Activated naive CD4-positive, alpha-beta T cell treated with anti-CD3 and anti-CD28 coated beads for 36 hours (primary cell): ENCODE measurements around the gene EMC7. TPM values are rescaled to one million over a fixed set of nuclear protein-coding genes. Genes with fewer than 3 reads are reported as not detected.

Source experiments
- CTCF ChIA-PET: fragments of 350-600 bp; sonication (Branson Sonifier 250); formaldehyde crosslinking; loops from one replicate; lab custom pipeline; 2021; ENCODE audit warnings: antibody characterized with exemption; lab: Charles Lee
- DNase-seq: peaks from one replicate; pipeline ENCODE4 v3.0.0-alpha.2; 2020
- H3K27ac Mint-ChIP-seq: one replicate; pipeline ENCODE4 v1.8.0; 2021; ENCODE audit warnings: mild to moderate bottlenecking, mixed read lengths
- H3K27me3 Mint-ChIP-seq: one replicate; pipeline ENCODE4 v1.8.0; 2021; ENCODE audit warnings: low read depth, mixed read lengths
- H3K36me3 Mint-ChIP-seq: one replicate; pipeline ENCODE4 v1.8.0; 2021; ENCODE audit warnings: low read depth, mixed read lengths
- H3K4me1 Mint-ChIP-seq: one replicate; pipeline ENCODE4 v1.8.0; 2021; ENCODE audit warnings: low read depth, mixed read lengths
- H3K4me3 Mint-ChIP-seq: one replicate; pipeline ENCODE4 v1.8.0; 2021; ENCODE audit warnings: mild to moderate bottlenecking, moderate library complexity, mixed read lengths
- H3K9me3 Mint-ChIP-seq: one replicate; pipeline ENCODE4 v1.8.0; 2021; ENCODE audit warnings: mixed read lengths
- intact Hi-C: fragments of 100-400 bp; cut with micrococcal nuclease; formaldehyde crosslinking; loops from one replicate; pipeline ENCODE4 v1.15.1; 2023
- total RNA-seq, 2 experiments: library from RNA; stranded (reverse); gene quantifications; one replicate each; pipeline ENCODE4 v1.2.3, GENCODE V29; 2021

The EMC7 gene
- total RNA-seq, 2 experiments from 2014 or later = 51.8 to 56.2 TPM

DNA sequence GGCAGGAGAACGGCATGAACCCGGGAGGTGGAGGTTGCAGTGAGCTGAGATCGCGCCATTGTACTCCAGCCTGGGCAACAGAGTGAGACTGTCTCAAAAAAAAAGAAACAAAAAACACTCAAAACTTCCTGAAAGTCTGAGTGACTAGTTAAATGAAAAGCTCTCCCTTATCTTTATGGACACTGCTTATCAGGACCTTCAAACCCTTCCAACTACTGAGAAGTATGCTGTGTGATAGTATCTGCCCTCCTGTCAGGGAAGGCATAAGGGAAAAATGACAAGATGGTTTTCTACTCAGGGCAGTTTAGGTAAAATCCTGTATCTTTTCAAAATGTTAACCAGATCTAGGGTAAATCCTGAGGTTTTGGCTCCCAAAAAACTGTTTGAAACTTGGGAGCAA, 21.8 kb downstream of the EMC7 start:
- no peak for DNase-seq
- H3K9me3 Mint-ChIP-seq = no peaks in the 10 kb centered on the region
- H3K27ac Mint-ChIP-seq = no peak overlapping the region
- CTCF ChIA-PET = no interaction called here
- no peaks in the 10 kb centered on the region for H3K27me3 Mint-ChIP-seq
- intact Hi-C loops = no loop called here
- no peaks in the 10 kb centered on the region for H3K4me1 Mint-ChIP-seq
- H3K4me3 Mint-ChIP-seq = no peak overlapping the region
- H3K36me3 Mint-ChIP-seq = peaks cover 4% of the 10 kb centered on the region

DNA sequence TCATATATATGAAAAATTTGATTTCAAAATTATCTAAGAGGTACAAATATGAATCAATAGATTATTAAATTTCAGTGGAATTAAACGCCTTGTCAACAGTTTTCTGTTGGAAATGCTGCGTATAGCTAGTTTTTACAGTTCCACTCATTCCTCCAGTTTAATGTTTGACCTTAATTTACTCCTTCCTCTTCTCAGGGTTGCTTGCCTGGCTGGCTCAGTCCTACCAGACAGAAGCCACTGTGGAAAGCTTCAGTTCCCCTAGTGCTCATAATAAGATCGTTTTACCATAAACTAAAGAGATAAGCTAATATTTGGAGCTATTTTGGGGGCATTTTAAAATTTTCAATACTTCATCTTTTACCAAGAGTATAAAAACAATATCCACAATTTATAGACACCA, 22.8 kb downstream of the EMC7 start:
- no peaks in the 10 kb centered on the region for H3K27me3 Mint-ChIP-seq
- H3K4me1 Mint-ChIP-seq = no peaks in the 10 kb centered on the region
- CTCF ChIA-PET = interaction anchor here (0.7 to 0.9 kb wide), 2 partner anchors 16 to 27 kb away, joined by 3 read pairs; no protein-coding TSS in a partner anchor
- no peak overlapping the region for H3K4me3 Mint-ChIP-seq
- DNase-seq = no peak
- no peaks in the 10 kb centered on the region for H3K9me3 Mint-ChIP-seq
- H3K36me3 Mint-ChIP-seq = peaks cover 4% of the 10 kb centered on the region
- intact Hi-C loops = no loop called here
- H3K27ac Mint-ChIP-seq = no peak overlapping the region

DNA sequence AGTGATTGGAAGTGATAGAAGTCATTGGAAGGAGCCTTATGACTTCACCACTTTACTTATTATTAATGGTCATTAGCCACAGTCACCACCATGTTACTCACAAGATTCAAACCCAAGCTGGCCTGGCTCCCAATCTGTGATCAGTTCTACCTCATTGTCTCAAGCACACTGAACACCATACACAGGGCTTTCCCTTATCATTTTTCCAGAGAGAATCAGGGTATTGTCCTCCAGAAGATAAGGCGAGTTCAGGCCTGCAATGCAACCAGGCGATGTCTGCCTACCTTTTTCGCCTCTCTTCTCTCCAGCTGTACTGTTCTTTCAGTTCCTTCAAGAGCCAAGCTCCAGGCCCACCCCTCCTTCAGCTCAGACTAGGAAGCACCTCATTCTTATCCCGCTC, 24.9 kb downstream of the EMC7 start:
- H3K27ac Mint-ChIP-seq = no peak overlapping the region
- no peak for DNase-seq

DNA sequence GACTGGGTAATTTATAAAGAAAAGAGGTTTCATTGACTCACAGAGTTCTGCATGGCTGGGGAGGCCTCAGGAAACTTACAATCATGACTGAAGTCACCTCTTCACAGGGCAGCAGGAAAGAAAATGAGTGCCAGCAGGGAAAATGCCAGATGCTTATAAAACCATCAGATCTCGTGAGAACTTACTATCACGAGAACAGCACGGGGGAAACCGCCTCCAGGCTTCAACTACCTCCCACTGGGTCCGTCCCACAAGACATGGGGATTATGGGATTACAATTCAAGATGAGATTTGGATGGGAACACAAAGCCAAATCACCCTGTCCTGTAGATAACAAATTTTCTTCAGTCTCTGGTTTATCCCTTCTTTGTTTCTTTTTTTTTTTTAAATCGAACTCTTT, 31.7 kb downstream of the EMC7 start:
- no peak overlapping the region for H3K4me3 Mint-ChIP-seq
- H3K27me3 Mint-ChIP-seq = no peaks in the 10 kb centered on the region
- no peaks in the 10 kb centered on the region for H3K4me1 Mint-ChIP-seq
- DNase-seq = no peak
- H3K27ac Mint-ChIP-seq = no peak overlapping the region
- H3K36me3 Mint-ChIP-seq = no peaks in the 10 kb centered on the region
- intact Hi-C loops = no loop called here
- H3K9me3 Mint-ChIP-seq = no peaks in the 10 kb centered on the region
- CTCF ChIA-PET = no interaction called here

More for the DNA sequence above, 24.9 kb downstream of the EMC7 start:
- CTCF ChIA-PET = interaction anchor here (1.0 to 1.7 kb wide), 2 partner anchors 11 to 16 kb away, joined by 3 to 6 read pairs; no protein-coding TSS in a partner anchor
- no peaks in the 10 kb centered on the region for H3K4me1 Mint-ChIP-seq
- no peaks in the 10 kb centered on the region for H3K36me3 Mint-ChIP-seq
- H3K9me3 Mint-ChIP-seq = no peaks in the 10 kb centered on the region
- intact Hi-C loops = no loop called here
- no peaks in the 10 kb centered on the region for H3K27me3 Mint-ChIP-seq
- no peak overlapping the region for H3K4me3 Mint-ChIP-seq

DNA sequence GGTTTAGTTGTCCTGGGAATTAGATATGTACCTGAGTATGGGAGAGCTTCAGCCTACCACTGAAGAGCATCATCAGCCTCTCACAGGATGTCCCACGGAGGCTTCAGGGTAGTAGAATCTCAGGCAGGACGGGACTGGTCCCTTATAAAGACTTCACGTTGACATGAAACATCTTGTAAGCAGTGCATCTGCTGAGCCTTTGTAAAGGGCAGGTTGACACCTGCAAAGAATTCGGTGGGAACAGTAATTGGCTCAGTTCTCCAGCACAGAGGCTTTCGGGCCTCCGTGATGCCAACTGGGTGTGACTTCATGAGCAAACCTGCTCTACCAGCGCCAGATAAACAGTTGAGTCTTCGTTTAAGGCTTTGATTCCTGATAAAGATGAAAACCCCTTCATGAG, 35.7 kb downstream of the EMC7 start:
- H3K27me3 Mint-ChIP-seq = no peaks in the 10 kb centered on the region
- DNase-seq = no peak
- H3K4me1 Mint-ChIP-seq = no peaks in the 10 kb centered on the region
- intact Hi-C loops = no loop called here
- no peaks in the 10 kb centered on the region for H3K9me3 Mint-ChIP-seq
- H3K4me3 Mint-ChIP-seq = no peak overlapping the region
- H3K36me3 Mint-ChIP-seq = no peaks in the 10 kb centered on the region
- H3K27ac Mint-ChIP-seq = no peak overlapping the region
- CTCF ChIA-PET = interaction anchor here (0.6 to 9.0 kb wide), 3 partner anchors 11 to 144 kb away, joined by 3 to 59 read pairs (median 3); partner anchors contain the start of gene KATNBL1

DNA sequence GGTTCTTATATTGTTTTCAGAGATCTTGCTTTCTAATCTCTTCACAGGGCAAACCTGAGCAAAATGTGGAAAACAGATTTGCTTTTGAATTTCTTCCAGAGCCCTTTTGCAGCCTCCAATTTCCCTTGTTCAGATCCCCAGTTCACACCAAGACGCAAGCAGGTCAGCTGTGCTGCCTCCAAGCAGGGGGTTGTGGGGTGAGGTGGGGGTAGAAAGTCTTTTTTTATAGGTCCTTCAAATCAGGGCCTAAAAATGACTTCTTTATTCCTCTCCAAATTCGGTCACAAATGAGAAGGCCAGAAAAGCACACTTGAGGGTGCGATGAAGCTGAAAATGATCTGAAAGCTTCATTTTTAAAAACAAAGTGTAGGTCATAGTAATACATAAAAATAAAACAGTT, 36.4 kb downstream of the EMC7 start:
- Mint-ChIP-seq H3K27ac (no peak overlapping the region), H3K36me3 (no peaks in the 10 kb centered on the region), H3K9me3 (no peaks in the 10 kb centered on the region), H3K4me3 (no peak overlapping the region), H3K4me1 (no peaks in the 10 kb centered on the region), H3K27me3 (no peaks in the 10 kb centered on the region)
- intact Hi-C loops = no loop called here
- DNase-seq = no peak
- CTCF ChIA-PET = interaction anchor here (1.2 to 9.0 kb wide), 2 partner anchors 12 to 145 kb away, joined by 3 to 59 read pairs; partner anchors contain the start of gene KATNBL1

DNA sequence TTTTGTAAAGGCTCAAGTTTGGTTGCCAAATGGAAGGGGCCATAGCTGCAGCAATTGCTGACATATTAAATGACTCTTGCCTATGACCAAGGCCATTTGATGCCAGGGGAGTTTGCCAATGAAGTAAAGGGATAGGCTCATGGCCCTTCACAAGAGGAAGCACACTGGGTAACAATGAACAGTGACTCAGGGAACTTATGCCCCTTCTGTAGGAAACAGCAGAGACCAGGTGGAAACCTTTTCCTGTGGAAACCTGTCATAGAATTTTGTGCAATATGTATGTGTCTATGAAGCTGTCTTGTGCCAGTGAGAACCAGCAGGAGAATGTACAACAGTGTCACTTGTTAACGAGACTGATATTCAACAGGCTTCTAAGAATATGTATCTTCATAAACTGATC, 37.2 kb downstream of the EMC7 start:
- Mint-ChIP-seq H3K4me3 (no peak overlapping the region), H3K4me1 (no peaks in the 10 kb centered on the region), H3K36me3 (no peaks in the 10 kb centered on the region), H3K27me3 (no peaks in the 10 kb centered on the region), H3K9me3 (no peaks in the 10 kb centered on the region), H3K27ac (no peak overlapping the region)
- no peak for DNase-seq
- CTCF ChIA-PET = interaction anchor here (0.6 to 9.0 kb wide), 2 partner anchors 146 to 852 kb away, joined by 3 to 59 read pairs; partner anchors contain the start of gene KATNBL1
- intact Hi-C loops = no loop called here

DNA sequence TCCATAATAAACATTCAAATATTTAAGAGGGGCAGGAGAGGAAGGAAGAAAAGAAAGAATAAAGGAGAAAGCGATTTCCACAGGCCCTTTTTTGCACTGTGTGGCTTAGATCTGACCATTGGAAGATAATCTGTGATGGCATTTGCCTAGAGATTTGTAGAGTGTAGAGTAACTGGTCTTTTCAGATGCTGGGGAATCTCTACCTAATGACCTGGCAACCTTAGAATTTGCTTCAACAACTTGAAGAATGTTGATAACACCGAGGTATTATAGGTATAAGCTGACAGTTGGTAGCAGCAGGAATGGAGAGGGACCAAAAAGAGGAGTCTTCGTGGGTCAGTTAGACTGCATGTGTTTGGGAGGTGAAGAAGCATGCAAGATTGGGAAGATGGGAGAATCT, 41.7 kb downstream of the EMC7 start:
- CTCF ChIA-PET = interaction anchor here (0.6 to 9.0 kb wide), 5 partner anchors 17 to 879 kb away, joined by 3 to 59 read pairs (median 6); partner anchors contain the start of gene KATNBL1
- Mint-ChIP-seq H3K4me1 (no peaks in the 10 kb centered on the region), H3K27me3 (no peaks in the 10 kb centered on the region), H3K27ac (no peak overlapping the region), H3K4me3 (no peak overlapping the region), H3K9me3 (no peaks in the 10 kb centered on the region), H3K36me3 (no peaks in the 10 kb centered on the region)
- no peak for DNase-seq
- intact Hi-C loops = no loop called here

DNA sequence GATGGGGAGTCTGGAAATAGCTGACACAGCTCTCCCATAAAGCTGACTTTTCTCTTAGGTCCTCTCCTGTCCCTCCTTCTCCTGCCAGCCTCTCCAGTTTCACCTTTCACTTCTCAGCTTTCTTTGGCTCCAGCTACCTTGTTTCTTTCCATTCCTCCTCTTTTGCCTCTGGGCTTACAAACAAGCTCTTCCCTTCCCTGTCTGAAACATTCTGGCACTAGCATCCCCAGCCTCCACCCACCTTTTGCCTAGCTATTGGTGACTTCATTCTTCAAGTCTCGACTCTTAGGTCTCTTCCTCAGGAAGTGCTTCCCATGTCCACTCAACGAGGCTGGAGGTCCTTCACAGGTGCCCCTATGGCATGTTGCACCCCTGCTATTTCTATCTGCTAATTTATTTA, 42.2 kb downstream of the EMC7 start:
- intact Hi-C loops = no loop called here
- Mint-ChIP-seq H3K9me3 (no peaks in the 10 kb centered on the region), H3K36me3 (no peaks in the 10 kb centered on the region), H3K4me3 (no peak overlapping the region), H3K27ac (no peak overlapping the region), H3K4me1 (no peaks in the 10 kb centered on the region), H3K27me3 (no peaks in the 10 kb centered on the region)
- no peak for DNase-seq
- CTCF ChIA-PET = interaction anchor here (0.7 to 9.0 kb wide), 5 partner anchors 18 to 754 kb away, joined by 3 to 59 read pairs (median 6); partner anchors contain the start of gene KATNBL1

DNA sequence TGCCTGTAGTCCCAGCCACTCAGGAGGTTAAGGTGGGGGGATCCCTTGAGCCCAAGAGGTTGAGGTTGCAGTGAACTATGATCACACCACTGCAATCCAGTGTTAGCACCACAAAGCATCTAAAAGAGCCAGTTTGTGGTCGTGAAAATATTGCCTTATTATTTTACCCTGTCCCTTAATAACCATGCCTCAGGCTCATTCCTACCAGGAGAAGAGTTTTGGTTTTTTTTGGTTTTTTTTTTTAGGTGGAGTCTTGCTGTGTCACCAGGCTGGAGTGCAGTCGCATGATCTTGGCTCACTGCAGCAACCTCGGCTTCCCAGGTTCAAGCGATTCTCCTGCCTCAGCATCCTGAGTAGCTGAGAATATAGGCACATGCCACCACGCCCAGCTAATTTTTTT, 44.8 kb downstream of the EMC7 start:
- no peaks in the 10 kb centered on the region for H3K9me3 Mint-ChIP-seq
- H3K36me3 Mint-ChIP-seq = peaks cover 2% of the 10 kb centered on the region
- CTCF ChIA-PET = no interaction called here
- H3K4me3 Mint-ChIP-seq = no peak overlapping the region
- H3K4me1 Mint-ChIP-seq = no peaks in the 10 kb centered on the region
- intact Hi-C loops = no loop called here
- H3K27me3 Mint-ChIP-seq = no peaks in the 10 kb centered on the region
- H3K27ac Mint-ChIP-seq = no peak overlapping the region
- no peak for DNase-seq

DNA sequence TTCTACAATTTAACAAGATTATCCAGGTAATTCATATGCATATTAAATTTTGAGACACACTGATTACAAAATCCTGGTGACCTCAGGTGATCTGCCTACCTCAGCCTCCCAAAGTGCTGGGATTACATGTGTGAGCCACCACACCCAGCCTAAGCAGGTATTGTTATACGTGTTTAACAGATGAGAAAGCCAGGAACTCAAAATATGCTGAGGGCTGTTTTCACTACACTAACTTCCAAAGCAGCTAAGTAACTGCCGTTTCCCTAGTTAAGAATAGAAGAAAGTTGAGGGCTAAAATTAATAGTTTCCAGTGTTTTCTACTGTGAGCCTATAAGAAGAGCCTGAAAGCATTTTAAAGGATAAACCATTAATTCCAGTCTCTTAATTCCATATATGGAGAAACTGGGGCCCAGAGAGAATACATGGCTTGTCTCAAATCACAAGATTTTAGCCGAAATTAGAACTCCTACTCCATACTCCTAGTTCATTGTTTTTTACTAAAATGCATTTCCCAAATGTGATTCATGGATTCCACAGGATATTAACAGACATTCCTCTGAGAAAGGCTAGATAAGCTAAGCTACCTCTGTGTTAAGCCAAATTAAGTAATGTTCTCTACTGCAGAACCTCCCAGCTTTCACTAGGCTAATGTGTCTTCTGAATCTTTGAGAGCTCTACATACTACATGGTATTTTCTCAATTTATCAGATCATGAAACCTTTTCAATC, 45.6 kb downstream of the EMC7 start:
- CTCF ChIA-PET = interaction anchor here (0.5 kb wide), 1 partner anchor 29 kb away, joined by 3 read pairs; no protein-coding TSS in a partner anchor
- Mint-ChIP-seq H3K27ac (no peak overlapping the region), H3K9me3 (peaks cover 7% of the 10 kb centered on the region), H3K4me1 (no peaks in the 10 kb centered on the region), H3K27me3 (no peaks in the 10 kb centered on the region), H3K36me3 (peaks cover 9% of the 10 kb centered on the region), H3K4me3 (no peak overlapping the region)
- intact Hi-C loops = no loop called here
- DNase-seq = no peak

DNA sequence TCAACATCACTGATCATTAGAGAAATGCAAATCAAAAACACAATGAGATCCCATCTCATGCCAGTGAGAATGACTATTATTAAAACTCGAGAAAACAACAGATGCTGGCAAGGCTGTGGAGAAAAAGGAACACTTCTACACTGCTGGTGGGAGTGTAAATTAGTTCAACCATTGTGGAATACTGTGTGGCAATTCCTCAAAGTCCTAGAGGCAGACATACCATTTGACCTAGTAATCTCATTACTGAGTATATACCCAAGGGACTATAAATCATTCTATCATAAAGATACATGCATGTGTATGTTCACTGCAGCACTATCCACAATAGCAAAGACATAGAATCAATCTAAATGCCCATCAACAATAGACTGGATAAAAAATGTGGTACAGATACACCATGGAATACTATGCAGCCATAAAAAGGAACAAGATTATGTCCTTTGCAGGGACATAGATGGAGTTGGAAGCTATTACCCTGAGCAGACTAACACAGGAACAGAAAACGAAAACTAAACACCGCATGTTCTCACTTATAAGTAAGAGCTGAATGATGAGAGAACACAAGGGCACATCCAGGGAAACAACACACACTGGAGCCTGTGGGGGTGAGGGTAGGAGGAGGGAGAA, 47.5 kb downstream of the EMC7 start:
- CTCF ChIA-PET = interaction anchor here (0.6 kb wide), 1 partner anchor 177 kb away, joined by 5 read pairs; no protein-coding TSS in a partner anchor
- Mint-ChIP-seq H3K36me3 (peaks cover 20% of the 10 kb centered on the region), H3K27ac (no peak overlapping the region)

More for the DNA sequence above, 47.5 kb downstream of the EMC7 start:
- intact Hi-C loops = no loop called here
- no peak for DNase-seq
- Mint-ChIP-seq H3K9me3 (peaks cover 19% of the 10 kb centered on the region), H3K27me3 (no peaks in the 10 kb centered on the region), H3K4me3 (no peak overlapping the region), H3K4me1 (no peaks in the 10 kb centered on the region)
